Measurements from ENCODE around the gene PTGES2.
A peak's percentile ranks its signal among the peaks of the same experiment; 100 is the strongest.

Gene PTGES2

GRCh38 chr9:128163523-128164306 is 36.2 kb upstream of the PTGES2 start:
- no peak overlapping the region for H3K9ac ChIP-seq (ENCODE audit: low read depth in 1 of 2, low read length in 2 of 2)
- no peak overlapping the region for H3K27ac ChIP-seq (ENCODE audit: low read depth, low read length)
- H3K27me3 ChIP-seq (ENCODE audit: control insufficient read depth in 1 of 2, insufficient read depth in 2 of 2, low read length in 2 of 2), result no peaks in the 10 kb centered on the region
- peaks cover 16 to 52% of the 10 kb centered on the region in 2 donors for H3K36me3 ChIP-seq (ENCODE audit: control insufficient read depth in 1 of 2, insufficient read depth in 2 of 2, low read length in 2 of 2)
- no peaks in the 10 kb centered on the region for H3K9me3 ChIP-seq (ENCODE audit: control insufficient read depth in 1 of 2, low read length in 2 of 2)
- peaks cover 14 to 16% of the 10 kb centered on the region in 2 donors for H3K4me1 ChIP-seq (ENCODE audit: control insufficient read depth in 1 of 2, insufficient read depth in 2 of 2, low read length in 2 of 2)
- H3K4me3 ChIP-seq (ENCODE audit: low read depth in 1 of 2, low read length in 2 of 2), result no peak overlapping the region

DNA sequence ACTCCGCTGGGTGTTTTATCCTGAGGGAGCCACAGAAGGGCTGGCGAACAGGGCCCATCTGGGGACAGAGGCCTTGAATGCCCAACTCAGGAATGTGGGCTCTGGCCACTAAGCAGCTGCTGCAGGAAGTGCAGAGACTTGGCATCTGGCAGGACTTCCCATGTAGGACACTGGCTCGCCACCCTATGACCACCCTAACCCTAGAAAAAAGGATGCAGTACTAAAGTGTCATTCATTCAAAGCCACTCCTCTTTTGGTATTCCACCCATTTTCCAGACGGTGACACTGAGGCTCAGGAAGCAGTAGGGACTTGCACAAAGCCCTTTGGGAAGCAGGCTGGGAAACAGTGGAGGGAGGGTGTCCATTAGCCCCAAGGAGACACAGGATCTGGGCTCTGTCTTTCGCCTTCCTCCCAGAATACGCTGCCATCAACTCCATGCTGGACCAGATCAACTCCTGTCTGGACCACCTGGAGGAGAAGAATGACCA is 35.5 kb upstream of the PTGES2 start:
- Histone ChIP-seq H3K4me1 (ENCODE audit: control insufficient read depth in 1 of 2, insufficient read depth in 2 of 2, low read length in 2 of 2) (peaks cover 14 to 16% of the 10 kb centered on the region in 2 donors), H3K36me3 (ENCODE audit: control insufficient read depth in 1 of 2, insufficient read depth in 2 of 2, low read length in 2 of 2) (peaks cover 16 to 46% of the 10 kb centered on the region in 2 donors), H3K27ac (ENCODE audit: low read depth, low read length) (no peak overlapping the region), H3K9me3 (ENCODE audit: control insufficient read depth in 1 of 2, low read length in 2 of 2) (no peaks in the 10 kb centered on the region), H3K9ac (ENCODE audit: low read depth in 1 of 2, low read length in 2 of 2) (no peak overlapping the region), H3K4me3 (ENCODE audit: low read depth in 1 of 2, low read length in 2 of 2) (no peak overlapping the region), H3K27me3 (ENCODE audit: control insufficient read depth in 1 of 2, insufficient read depth in 2 of 2, low read length in 2 of 2) (no peaks in the 10 kb centered on the region)

DNA sequence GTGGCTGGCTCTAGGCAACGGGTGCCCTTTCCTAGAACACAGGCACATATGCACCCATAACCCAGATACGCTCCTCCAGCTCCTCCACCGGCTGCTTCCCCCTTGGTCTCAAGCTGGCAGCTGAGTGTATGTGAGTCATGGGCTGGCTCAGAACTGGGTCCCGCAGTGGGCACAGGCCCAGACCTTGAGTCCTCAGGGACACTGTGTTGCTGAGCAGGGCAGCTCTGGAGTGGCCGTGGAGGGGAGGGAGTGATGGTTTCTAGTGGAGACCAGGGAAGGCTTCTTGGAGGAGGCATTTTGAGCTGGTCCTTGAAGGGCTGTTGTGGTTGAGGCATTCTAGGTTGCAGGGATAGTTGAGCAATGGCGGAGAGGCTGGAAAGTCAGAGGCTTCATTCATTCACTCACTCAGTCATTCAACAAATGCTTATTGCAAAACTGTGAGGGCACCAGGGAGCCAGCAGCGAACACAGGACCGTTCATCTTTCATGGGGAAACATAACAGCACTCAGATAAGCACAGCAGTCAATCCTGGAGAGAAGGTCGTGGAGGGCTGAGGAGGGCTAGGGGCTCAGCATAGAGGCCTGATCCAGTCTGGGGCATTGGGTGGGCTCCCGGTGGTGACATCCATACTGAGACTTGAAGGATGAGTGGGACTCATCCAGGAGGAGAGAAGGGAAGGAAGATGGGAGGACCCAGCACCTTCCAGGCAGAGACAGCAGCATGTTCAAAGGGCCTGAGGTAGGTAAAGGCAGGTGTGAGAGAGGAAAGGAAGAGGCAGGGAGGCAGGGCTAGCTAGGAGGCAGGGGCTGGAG is 34.9 kb upstream of the PTGES2 start:
- H3K9ac ChIP-seq (ENCODE audit: low read depth in 1 of 2, low read length in 2 of 2), result no peak overlapping the region
- peaks cover 12 to 40% of the 10 kb centered on the region in 2 donors for H3K36me3 ChIP-seq (ENCODE audit: control insufficient read depth in 1 of 2, insufficient read depth in 2 of 2, low read length in 2 of 2)
- peaks cover 14 to 16% of the 10 kb centered on the region in 2 donors for H3K4me1 ChIP-seq (ENCODE audit: control insufficient read depth in 1 of 2, insufficient read depth in 2 of 2, low read length in 2 of 2)
- no peak overlapping the region for H3K4me3 ChIP-seq (ENCODE audit: low read depth in 1 of 2, low read length in 2 of 2)
- no peak overlapping the region for H3K27ac ChIP-seq (ENCODE audit: low read depth, low read length)
- no peaks in the 10 kb centered on the region for H3K27me3 ChIP-seq (ENCODE audit: control insufficient read depth in 1 of 2, insufficient read depth in 2 of 2, low read length in 2 of 2)
- no peaks in the 10 kb centered on the region for H3K9me3 ChIP-seq (ENCODE audit: control insufficient read depth in 1 of 2, low read length in 2 of 2)

DNA sequence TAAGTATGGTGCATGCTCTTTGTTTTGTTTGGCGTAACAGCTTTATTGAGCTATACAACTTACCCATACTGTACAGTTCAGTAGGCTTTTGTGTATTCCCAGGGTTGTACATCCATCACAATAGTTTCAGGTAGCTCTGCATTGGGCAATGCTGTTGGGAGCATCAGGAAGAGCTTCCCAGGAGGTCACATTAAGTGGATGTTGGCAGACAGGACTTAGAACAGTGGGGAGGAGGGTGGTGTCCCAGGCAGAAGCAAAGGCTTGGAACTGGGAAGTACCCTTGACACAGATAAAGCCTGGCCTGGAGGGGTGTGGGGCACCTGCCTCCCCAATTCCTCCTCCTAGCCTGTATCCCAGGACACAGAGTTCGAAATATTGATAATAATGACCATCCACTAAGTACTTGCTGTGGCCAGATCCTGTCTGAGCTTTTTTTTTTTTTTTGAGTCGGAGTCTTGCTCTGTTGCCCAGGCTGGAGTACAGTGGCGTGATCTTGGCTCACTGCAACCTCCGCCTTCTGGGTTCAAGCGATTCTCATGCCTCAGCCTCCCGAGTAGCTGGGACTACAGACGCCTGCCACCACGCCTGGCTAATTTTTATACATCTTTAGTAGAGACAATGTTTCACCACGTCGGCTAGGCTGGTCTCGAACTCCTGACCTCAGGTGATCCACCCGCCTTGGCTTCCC is 33.8 kb upstream of the PTGES2 start:
- Histone ChIP-seq H3K9ac (ENCODE audit: low read depth in 1 of 2, low read length in 2 of 2) (peak overlapping the region in 1 of 2 donors; percentile 86), H3K36me3 (ENCODE audit: control insufficient read depth in 1 of 2, insufficient read depth in 2 of 2, low read length in 2 of 2) (peaks cover under 1 to 29% of the 10 kb centered on the region in 2 donors)

GRCh38 chr9:128160603-128160987 is 33.1 kb upstream of the PTGES2 start:
- peak overlapping the region; percentile 80 to 88 for H3K4me3 ChIP-seq (ENCODE audit: low read depth in 1 of 2, low read length in 2 of 2)
- H3K9ac ChIP-seq (ENCODE audit: low read depth in 1 of 2, low read length in 2 of 2), result peak overlapping the region; percentile 81 to 86
- peaks cover 14 to 16% of the 10 kb centered on the region in 2 donors for H3K4me1 ChIP-seq (ENCODE audit: control insufficient read depth in 1 of 2, insufficient read depth in 2 of 2, low read length in 2 of 2)
- no peaks in the 10 kb centered on the region for H3K27me3 ChIP-seq (ENCODE audit: control insufficient read depth in 1 of 2, insufficient read depth in 2 of 2, low read length in 2 of 2)
- H3K9me3 ChIP-seq (ENCODE audit: control insufficient read depth in 1 of 2, low read length in 2 of 2), result no peaks in the 10 kb centered on the region
- peaks cover 0 to 22% of the 10 kb centered on the region in 2 donors for H3K36me3 ChIP-seq (ENCODE audit: control insufficient read depth in 1 of 2, insufficient read depth in 2 of 2, low read length in 2 of 2)
- H3K27ac ChIP-seq (ENCODE audit: low read depth, low read length), result no peak overlapping the region

More for the DNA sequence above, 33.8 kb upstream of the PTGES2 start:
- H3K27me3 ChIP-seq (ENCODE audit: control insufficient read depth in 1 of 2, insufficient read depth in 2 of 2, low read length in 2 of 2), result no peaks in the 10 kb centered on the region
- H3K4me3 ChIP-seq (ENCODE audit: low read depth in 1 of 2, low read length in 2 of 2), result peak overlapping the region; percentile 80 to 88
- no peaks in the 10 kb centered on the region for H3K9me3 ChIP-seq (ENCODE audit: control insufficient read depth in 1 of 2, low read length in 2 of 2)
- peaks cover 14 to 16% of the 10 kb centered on the region in 2 donors for H3K4me1 ChIP-seq (ENCODE audit: control insufficient read depth in 1 of 2, insufficient read depth in 2 of 2, low read length in 2 of 2)
- H3K27ac ChIP-seq (ENCODE audit: low read depth, low read length), result no peak overlapping the region

DNA sequence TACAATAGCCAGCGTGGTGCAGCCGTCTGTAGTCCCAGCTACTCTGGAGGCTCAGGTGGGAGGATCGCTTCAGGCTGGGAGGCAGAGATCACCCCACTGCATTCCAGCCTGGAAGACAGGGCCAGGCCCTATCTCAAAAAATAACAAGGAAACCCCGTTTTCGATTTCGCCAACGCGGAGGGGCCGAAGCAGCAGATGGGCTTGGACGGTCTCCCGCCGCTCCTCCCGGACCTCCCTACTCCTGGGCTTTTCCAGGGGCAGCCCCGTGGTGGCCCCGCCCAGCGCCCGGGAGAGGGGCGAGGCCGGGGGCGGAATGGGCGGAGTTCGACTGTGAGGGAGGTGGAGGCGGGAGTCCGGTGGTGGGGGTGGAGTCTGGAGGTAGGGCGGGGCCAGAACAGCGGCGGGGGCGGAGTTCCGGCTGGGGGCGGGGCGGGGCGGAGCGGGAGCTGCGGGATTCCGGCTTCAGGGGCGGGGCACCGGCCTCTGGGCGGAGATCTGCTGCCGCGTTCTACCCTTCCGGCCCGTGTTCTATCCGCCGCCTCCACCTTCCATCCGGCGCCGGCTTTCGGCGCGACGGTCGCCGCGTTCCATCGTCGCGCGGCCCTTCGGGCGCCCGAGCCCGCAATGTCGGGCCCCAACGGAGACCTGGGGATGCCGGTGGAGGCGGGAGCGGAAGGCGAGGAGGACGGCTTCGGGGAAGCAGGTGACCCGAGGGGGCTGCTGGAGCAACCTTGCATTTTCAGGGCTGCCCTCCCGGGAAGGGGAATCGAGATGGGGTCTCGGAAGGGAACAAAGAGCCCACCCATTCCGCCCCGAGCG is 32.5 kb upstream of the PTGES2 start, which contains the start of gene BBLN:
Gene BBLN (plus strand): TSS at position 482 of the 819 bp plus-strand sequence. CDS start 143 bp downstream, at position 625.
- peak within 1 kb of the TSS; percentile 34 for H3K27ac ChIP-seq (ENCODE audit: low read depth, low read length)
- H3K4me1 ChIP-seq (ENCODE audit: control insufficient read depth in 1 of 2, insufficient read depth in 2 of 2, low read length in 2 of 2), result peaks cover 14 to 16% of the 10 kb centered on the region in 2 donors

GRCh38 chr9:128159522-128159783 is 31.9 kb upstream of the PTGES2 start:
- peak overlapping the region; percentile 34 for H3K27ac ChIP-seq (ENCODE audit: low read depth, low read length)
- no peaks in the 10 kb centered on the region for H3K27me3 ChIP-seq (ENCODE audit: control insufficient read depth in 1 of 2, insufficient read depth in 2 of 2, low read length in 2 of 2)
- peak overlapping the region; percentile 63 to 65 for H3K9ac ChIP-seq (ENCODE audit: low read depth in 1 of 2, low read length in 2 of 2)
- peaks cover 0 to 19% of the 10 kb centered on the region in 2 donors for H3K36me3 ChIP-seq (ENCODE audit: control insufficient read depth in 1 of 2, insufficient read depth in 2 of 2, low read length in 2 of 2)
- H3K4me3 ChIP-seq (ENCODE audit: low read depth in 1 of 2, low read length in 2 of 2), result peak overlapping the region; percentile 70 to 80
- H3K4me1 ChIP-seq (ENCODE audit: control insufficient read depth in 1 of 2, insufficient read depth in 2 of 2, low read length in 2 of 2), result peaks cover 14 to 16% of the 10 kb centered on the region in 2 donors
- no peaks in the 10 kb centered on the region for H3K9me3 ChIP-seq (ENCODE audit: control insufficient read depth in 1 of 2, low read length in 2 of 2)

More for the DNA sequence above, 32.5 kb upstream of the PTGES2 start, which contains the start of gene BBLN:
- H3K9me3 ChIP-seq (ENCODE audit: control insufficient read depth in 1 of 2, low read length in 2 of 2), result no peaks in the 10 kb centered on the region
- peak within 1 kb of the TSS; percentile 81 to 86 for H3K9ac ChIP-seq (ENCODE audit: low read depth in 1 of 2, low read length in 2 of 2)
- peaks cover 0 to 22% of the 10 kb centered on the region in 2 donors for H3K36me3 ChIP-seq (ENCODE audit: control insufficient read depth in 1 of 2, insufficient read depth in 2 of 2, low read length in 2 of 2)
- no peaks in the 10 kb centered on the region for H3K27me3 ChIP-seq (ENCODE audit: control insufficient read depth in 1 of 2, insufficient read depth in 2 of 2, low read length in 2 of 2)
- H3K4me3 ChIP-seq (ENCODE audit: low read depth in 1 of 2, low read length in 2 of 2), result peak within 1 kb of the TSS; percentile 80 to 88

- Histone ChIP-seq H3K27me3 (ENCODE audit: control insufficient read depth in 1 of 2, insufficient read depth in 2 of 2, low read length in 2 of 2) (no peaks in the 10 kb centered on the region), H3K36me3 (ENCODE audit: control insufficient read depth in 1 of 2, insufficient read depth in 2 of 2, low read length in 2 of 2) (no peaks in the 10 kb centered on the region), H3K27ac (ENCODE audit: low read depth, low read length) (no peak overlapping the region), H3K4me3 (ENCODE audit: low read depth in 1 of 2, low read length in 2 of 2) (no peak overlapping the region), H3K4me1 (ENCODE audit: control insufficient read depth in 1 of 2, insufficient read depth in 2 of 2, low read length in 2 of 2) (peaks cover 8 to 11% of the 10 kb centered on the region in 2 donors), H3K9me3 (ENCODE audit: control insufficient read depth in 1 of 2, low read length in 2 of 2) (no peaks in the 10 kb centered on the region), H3K9ac (ENCODE audit: low read depth in 1 of 2, low read length in 2 of 2) (no peak overlapping the region)
These were observed 28.4 kb upstream of the PTGES2 start for GRCh38 chr9:128155736-128156500.

Data from duodenal mucosa (tissue), 2 donors.